Measurements from ENCODE around the gene NTRK3. TPM values are rescaled to one million over a fixed set of nuclear protein-coding genes. Genes with fewer than 3 reads are reported as not detected.

NTRK3 gene
- total RNA-seq, 1 experiment from 2014 or later, result not detected

DNA sequence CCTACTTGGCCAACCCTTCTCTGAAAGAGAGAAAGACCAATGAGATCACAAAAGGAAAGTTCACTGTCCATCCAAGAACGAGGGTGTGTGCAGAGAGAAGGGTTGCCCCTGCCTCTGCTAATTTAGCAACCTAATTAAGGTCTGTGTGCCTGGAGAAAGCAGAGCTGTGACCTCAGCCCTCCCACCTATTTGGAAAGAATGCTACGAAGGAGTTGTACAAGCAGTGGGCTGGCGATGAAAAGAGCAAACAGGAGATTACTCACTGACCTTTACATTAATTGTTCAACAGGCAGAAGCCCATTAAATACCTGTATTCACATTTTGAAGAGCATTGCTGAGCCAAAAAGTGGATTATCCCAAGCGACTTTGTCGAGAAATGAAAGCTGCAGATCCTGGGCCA is 314.9 kb downstream of the NTRK3 start:
- H3K27me3 ChIP-seq (ENCODE audit: insufficient read depth, low read depth), result peaks cover 6% of the 10 kb centered on the region; the same call in 1 of the 2 replicates
- no TSS peak for BruUV-seq (replicated peaks)
- TF ChIP-seq, protein P1, sequence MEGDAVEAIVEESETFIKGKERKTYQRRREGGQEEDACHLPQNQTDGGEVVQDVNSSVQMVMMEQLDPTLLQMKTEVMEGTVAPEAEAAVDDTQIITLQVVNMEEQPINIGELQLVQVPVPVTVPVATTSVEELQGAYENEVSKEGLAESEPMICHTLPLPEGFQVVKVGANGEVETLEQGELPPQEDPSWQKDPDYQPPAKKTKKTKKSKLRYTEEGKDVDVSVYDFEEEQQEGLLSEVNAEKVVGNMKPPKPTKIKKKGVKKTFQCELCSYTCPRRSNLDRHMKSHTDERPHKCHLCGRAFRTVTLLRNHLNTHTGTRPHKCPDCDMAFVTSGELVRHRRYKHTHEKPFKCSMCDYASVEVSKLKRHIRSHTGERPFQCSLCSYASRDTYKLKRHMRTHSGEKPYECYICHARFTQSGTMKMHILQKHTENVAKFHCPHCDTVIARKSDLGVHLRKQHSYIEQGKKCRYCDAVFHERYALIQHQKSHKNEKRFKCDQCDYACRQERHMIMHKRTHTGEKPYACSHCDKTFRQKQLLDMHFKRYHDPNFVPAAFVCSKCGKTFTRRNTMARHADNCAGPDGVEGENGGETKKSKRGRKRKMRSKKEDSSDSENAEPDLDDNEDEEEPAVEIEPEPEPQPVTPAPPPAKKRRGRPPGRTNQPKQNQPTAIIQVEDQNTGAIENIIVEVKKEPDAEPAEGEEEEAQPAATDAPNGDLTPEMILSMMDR (conservative IDR thresholded peaks at IDR 0.05), result no peak
- no peak for TF ChIP-seq EZH2 (IDR thresholded peaks at IDR 0.05; ENCODE audit: low read depth)
- DNase-seq, result no peak
- H2AFZ ChIP-seq, result no peak overlapping the region
- H3K4me3 ChIP-seq, result no peak overlapping the region
- intact Hi-C loops (cut with micrococcal nuclease; ENCODE audit: unreplicated experiment), result no loop called here
- H3K9me3 ChIP-seq (ENCODE audit: insufficient read depth, low read depth), result no peaks in the 10 kb centered on the region
- H3K27ac ChIP-seq, result no peak overlapping the region
- no peaks in the 10 kb centered on the region for H3K4me1 ChIP-seq (replicated peaks; ENCODE audit: insufficient read depth)
- H3K36me3 ChIP-seq (ENCODE audit: low read depth), result no peaks in the 10 kb centered on the region
- ChIA-PET POLR2A (ENCODE audit: unreplicated experiment) (no interaction called here), CTCF (no interaction called here)
- H3K9me2 ChIP-seq (ENCODE audit: insufficient read depth), result no peaks in the 10 kb centered on the region
- no peaks in the 10 kb centered on the region for H3K79me2 ChIP-seq (ENCODE audit: low read depth)
- H3K4me2 ChIP-seq, result no peak overlapping the region
- H4K20me1 ChIP-seq (ENCODE audit: insufficient read depth), result no peaks in the 10 kb centered on the region; the same call in 1 of the 2 replicates
- H3F3A ChIP-seq (ENCODE audit: insufficient read depth, low read depth), result no peaks in the 10 kb centered on the region

DNA sequence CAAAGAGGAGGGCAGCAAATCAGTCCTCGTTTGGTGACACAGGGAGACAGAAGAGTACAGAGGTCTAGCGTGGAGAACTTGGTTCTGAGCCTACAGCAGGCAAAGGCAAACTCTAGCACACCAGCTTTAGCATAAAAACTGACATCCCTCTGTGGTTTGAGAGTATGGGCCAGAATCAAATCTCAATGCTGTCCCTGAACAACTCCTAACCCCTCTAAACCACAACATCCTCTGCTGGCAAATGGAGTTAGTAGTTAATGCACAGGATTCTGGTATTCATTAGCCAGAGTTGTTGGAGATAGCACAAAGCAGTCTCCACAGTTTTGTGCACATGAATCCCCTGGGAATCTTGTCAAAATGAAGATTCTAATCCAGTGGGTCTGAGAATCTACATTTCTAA is 315.8 kb downstream of the NTRK3 start:
- no peaks in the 10 kb centered on the region for H3K79me2 ChIP-seq (ENCODE audit: low read depth)
- no peaks in the 10 kb centered on the region for H3F3A ChIP-seq (ENCODE audit: insufficient read depth, low read depth)
- H3K9me2 ChIP-seq (ENCODE audit: insufficient read depth), result no peaks in the 10 kb centered on the region
- DNase-seq, result no peak
- H2AFZ ChIP-seq, result no peak overlapping the region
- no peaks in the 10 kb centered on the region; the same call in 1 of the 2 replicates for H3K27me3 ChIP-seq (ENCODE audit: insufficient read depth, low read depth)
- no TSS peak for BruUV-seq (replicated peaks)
- intact Hi-C loops (cut with micrococcal nuclease; ENCODE audit: unreplicated experiment), result no loop called here
- no peaks in the 10 kb centered on the region for H3K9me3 ChIP-seq (ENCODE audit: insufficient read depth, low read depth)
- no peak overlapping the region for H3K27ac ChIP-seq
- TF ChIP-seq EZH2 (IDR thresholded peaks at IDR 0.05; ENCODE audit: low read depth), result no peak
- TF ChIP-seq, protein P1 (conservative IDR thresholded peaks at IDR 0.05), result no peak
- POLR2A ChIA-PET (ENCODE audit: unreplicated experiment), result no interaction called here
- H3K4me3 ChIP-seq, result no peak overlapping the region
- H3K4me1 ChIP-seq (replicated peaks; ENCODE audit: insufficient read depth), result no peaks in the 10 kb centered on the region
- H3K4me2 ChIP-seq, result no peak overlapping the region
- no peaks in the 10 kb centered on the region; the same call in 1 of the 2 replicates for H4K20me1 ChIP-seq (ENCODE audit: insufficient read depth)
- H3K36me3 ChIP-seq (ENCODE audit: low read depth), result no peaks in the 10 kb centered on the region
- CTCF ChIA-PET, result no interaction called here

DNA sequence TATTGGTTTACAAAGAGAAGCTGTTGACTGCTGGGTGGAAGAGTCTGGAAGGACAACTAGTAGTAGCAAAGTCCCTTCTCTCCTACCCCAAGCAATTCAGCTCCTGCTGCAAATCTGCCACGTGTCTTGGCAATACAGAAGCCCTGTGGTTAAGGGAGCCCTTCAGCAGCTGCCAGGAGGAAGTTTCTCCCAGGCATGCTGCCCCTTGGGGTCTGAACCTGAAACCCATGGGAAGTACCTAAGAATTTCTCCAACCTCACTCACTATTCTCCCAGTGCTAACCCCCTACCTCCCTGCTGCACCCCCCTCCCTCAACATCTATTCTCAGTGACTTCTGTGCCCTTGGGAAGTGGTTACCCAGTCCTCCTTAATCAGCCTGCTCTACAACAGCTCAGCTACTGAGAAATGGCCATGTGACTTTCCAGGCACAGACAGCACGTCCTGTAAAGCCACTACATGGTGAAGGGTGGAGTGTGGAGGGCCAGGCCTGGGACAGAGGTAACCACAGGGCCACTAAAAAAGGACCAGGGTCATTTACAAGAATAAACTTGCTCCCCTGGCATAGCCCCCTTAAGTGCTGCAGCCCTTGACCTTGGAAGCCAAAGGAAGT is 316.6 kb downstream of the NTRK3 start:
- no peak for DNase-seq
- Histone ChIP-seq H3K79me2 (ENCODE audit: low read depth) (no peaks in the 10 kb centered on the region), H3K4me2 (no peak overlapping the region), H4K20me1 (ENCODE audit: insufficient read depth) (no peaks in the 10 kb centered on the region; the same call in 1 of the 2 replicates), H3K36me3 (ENCODE audit: low read depth) (no peaks in the 10 kb centered on the region), H3K4me3 (no peak overlapping the region), H3K4me1 (replicated peaks; ENCODE audit: insufficient read depth) (no peaks in the 10 kb centered on the region), H3K9me3 (ENCODE audit: insufficient read depth, low read depth) (no peaks in the 10 kb centered on the region), H2AFZ (no peak overlapping the region), H3F3A (ENCODE audit: insufficient read depth, low read depth) (no peaks in the 10 kb centered on the region), H3K27ac (no peak overlapping the region), H3K9me2 (ENCODE audit: insufficient read depth) (no peaks in the 10 kb centered on the region), H3K27me3 (ENCODE audit: insufficient read depth, low read depth) (no peaks in the 10 kb centered on the region; the same call in 1 of the 2 replicates)
- ChIA-PET POLR2A (ENCODE audit: unreplicated experiment) (no interaction called here), CTCF (no interaction called here)
- intact Hi-C loops (cut with micrococcal nuclease; ENCODE audit: unreplicated experiment), result loop anchor here (5.0 kb wide), 1 partner anchor 1468 kb away; no protein-coding TSS in a partner anchor
- TF ChIP-seq, protein P1 (conservative IDR thresholded peaks at IDR 0.05), result no peak
- no peak for TF ChIP-seq EZH2 (IDR thresholded peaks at IDR 0.05; ENCODE audit: low read depth)
- BruUV-seq (replicated peaks), result no TSS peak

Data from PC-9 (cell line).